ENCODE measurements around the gene FAM43A. TPM values are rescaled to one million over a fixed set of nuclear protein-coding genes. Genes with fewer than 3 reads are reported as not detected.
A peak's percentile ranks its signal among the peaks of the same experiment; 100 is the strongest.

FAM43A gene
- polyA plus RNA-seq, 2 of the 4 experiments (the other 2 are of a cell fraction) = 0.89 to 2.3 TPM

GRCh38 chr3:194686414-194686815, 732 bp downstream of the FAM43A start:
- H3K27ac ChIP-seq = peak overlapping the region; percentile 62 to 89; a peak in 5 of 6 replicates
- FAIRE-seq = no peak
- H3K4me3 ChIP-seq = peak overlapping the region; percentile 55
- DNase-seq (ENCODE audit: low read depth in 1 of 2, low spot score in 1 of 2) = no peak
- ChIA-PET CTCF (interaction anchor here (0.9 to 5.5 kb wide), 13 partner anchors 8 to 574 kb away, joined by 3 to 30 read pairs (median 4); partner anchors contain the start of gene LSG1), POLR2A (interaction anchor here (0.5 to 2.9 kb wide), 9 partner anchors 15 to 584 kb away, joined by 3 to 28 read pairs (median 3); partner anchors contain the start of gene LSG1)
- no peaks in the 10 kb centered on the region for H3K9me3 ChIP-seq
- WGBS (ENCODE audit: missing lambda C conversion rate) = 8% methylated on average over 15 of the region's 29 CpGs
- peaks cover 45% of the 10 kb centered on the region for H3K4me1 ChIP-seq
- ATAC-seq = 0 out of 6 replicates have a peak, but pooled peaks of 1 of the 2 experiments have one; percentile 4
- TF ChIP-seq BCL3 (IDR thresholded peaks at IDR 0.05) (no peak), MAZ (IDR thresholded peaks at IDR 0.05; ENCODE audit: borderline replicate concordance, low read depth, low read length) (no peak), JUNB (IDR thresholded peaks at IDR 0.05) (no peak), JUN (IDR thresholded peaks at IDR 0.05) (no peak), ZC3H11A (IDR thresholded peaks at IDR 0.05) (no peak), HEYL (CRISPR knock-in tag; IDR thresholded peaks at IDR 0.05) (no peak), PBX3 (IDR thresholded peaks at IDR 0.05) (no peak), CBX8 (IDR thresholded peaks at IDR 0.05) (no peak), RAD21 (conservative IDR thresholded peaks at IDR 0.05 in 1 of 2, IDR thresholded peaks at IDR 0.05 in 1 of 2) (no peak), E2F6 (IDR thresholded peaks at IDR 0.05; ENCODE audit: borderline replicate concordance, low read depth) (no peak), HMGXB4 (CRISPR knock-in tag; IDR thresholded peaks at IDR 0.05; ENCODE audit: borderline replicate concordance) (no peak), MAFK (IDR thresholded peaks at IDR 0.05; ENCODE audit: partially characterized antibody) (no peak), TFCP2L1 (CRISPR knock-in tag; IDR thresholded peaks at IDR 0.05) (no peak), FOSB (CRISPR knock-in tag; IDR thresholded peaks at IDR 0.05) (no peak), ATOH8 (CRISPR knock-in tag; IDR thresholded peaks at IDR 0.05; ENCODE audit: low read depth) (no peak), ESRRA (IDR thresholded peaks at IDR 0.05; ENCODE audit: borderline replicate concordance, low read length) (no peak), RCOR1 (IDR thresholded peaks at IDR 0.05; ENCODE audit: low read depth, low read length) (no peak), POLR2A (IDR thresholded peaks at IDR 0.05; ENCODE audit: low read length) (no peak), MYC (IDR thresholded peaks at IDR 0.05; ENCODE audit: borderline replicate concordance, low read length) (no peak), BHLHE40 (IDR thresholded peaks at IDR 0.05; ENCODE audit: low read depth, low read length) (no peak)
- H3K4me2 ChIP-seq = peak overlapping the region; percentile 99

Data from A549 (cell line).